ENCODE measurements around the gene PDPN. TPM values are rescaled to one million over a fixed set of nuclear protein-coding genes. Genes with fewer than 3 reads are reported as not detected.

PDPN gene
- total and polyA plus RNA-seq, 2 experiments from 2014 or later: 67.3 to 82.8 TPM

GRCh38 chr1:13624526-13624925, 40.9 kb downstream of the PDPN start:
- H3K36me3 Mint-ChIP-seq (ENCODE audit: low read depth): peaks cover 4% of the 10 kb centered on the region; the same call in 1 of the 3 replicates

GRCh38 chr1:13627127-13627526, 43.5 kb downstream of the PDPN start:
- peaks cover 7% of the 10 kb centered on the region for H3K27me3 Mint-ChIP-seq (ENCODE audit: insufficient read depth, low read depth, poor library complexity)
- peaks cover 3% of the 10 kb centered on the region; the same call in 1 of the 2 replicates for H3K36me3 ChIP-seq (ENCODE audit: insufficient read depth)
- no peak overlapping the region for H2AFZ ChIP-seq
- no peak overlapping the region for H3K27ac Mint-ChIP-seq
- no peaks in the 10 kb centered on the region for H3K27me3 ChIP-seq (ENCODE audit: insufficient read depth)
- no peaks in the 10 kb centered on the region for H4K20me1 ChIP-seq (replicated peaks; ENCODE audit: insufficient read depth)
- no peaks in the 10 kb centered on the region for H3K4me1 ChIP-seq (ENCODE audit: insufficient read depth)
- DNase-seq (ENCODE audit: low spot score): no peak
- H3K4me3 Mint-ChIP-seq: no peak overlapping the region
- no peak overlapping the region for H3K4me3 ChIP-seq
- H3K4me2 ChIP-seq: no peak overlapping the region
- H3K27ac ChIP-seq (ENCODE audit: low read depth): no peak overlapping the region
- TF ChIP-seq ETS1 (IDR thresholded peaks at IDR 0.05) (no peak), POLR2AphosphoS5 (IDR thresholded peaks at IDR 0.05; ENCODE audit: low read depth) (no peak), ZNF331 (CRISPR knock-in tag; IDR thresholded peaks at IDR 0.05; ENCODE audit: low read depth) (no peak), STAT1 (IDR thresholded peaks at IDR 0.05; ENCODE audit: unreplicated experiment) (no peak), EZH2 (IDR thresholded peaks at IDR 0.05; ENCODE audit: low read depth, unreplicated experiment) (no peak), CREB1 (CRISPR knock-in tag; IDR thresholded peaks at IDR 0.05; ENCODE audit: low read depth) (no peak), EZH2phosphoT487 (IDR thresholded peaks at IDR 0.05; ENCODE audit: unreplicated experiment) (no peak), CTCF (conservative IDR thresholded peaks at IDR 0.05; ENCODE audit: low read depth in 2 of 2) (no peak), ZNF114 (CRISPR knock-in tag; IDR thresholded peaks at IDR 0.05) (no peak), NANOG (IDR thresholded peaks at IDR 0.05; ENCODE audit: borderline replicate concordance) (no peak), ZNF462 (CRISPR knock-in tag; IDR thresholded peaks at IDR 0.05) (no peak)
- H3K9me2 ChIP-seq (ENCODE audit: insufficient read depth): no peaks in the 10 kb centered on the region
- H3K9me3 Mint-ChIP-seq: peaks cover 10% of the 10 kb centered on the region
- no peaks in the 10 kb centered on the region for H3K79me2 ChIP-seq (replicated peaks; ENCODE audit: insufficient read depth)
- ATAC-seq: no peak
- H3K4me1 Mint-ChIP-seq: no peaks in the 10 kb centered on the region
- H3F3A ChIP-seq (replicated peaks; ENCODE audit: low read depth): no peaks in the 10 kb centered on the region
- H3K36me3 Mint-ChIP-seq (ENCODE audit: low read depth): peaks cover 12% of the 10 kb centered on the region; the same call in 2 of the 3 replicates

More at GRCh38 chr1:13624526-13624925, 40.9 kb downstream of the PDPN start:
- no peaks in the 10 kb centered on the region for H3K9me3 Mint-ChIP-seq
- no peak overlapping the region for H2AFZ ChIP-seq
- TF ChIP-seq EZH2phosphoT487 (IDR thresholded peaks at IDR 0.05; ENCODE audit: unreplicated experiment): no peak
- H3K27ac Mint-ChIP-seq: no peak overlapping the region
- H3K4me3 ChIP-seq: no peak overlapping the region
- H3K4me2 ChIP-seq: no peak overlapping the region
- H3K27ac ChIP-seq (ENCODE audit: low read depth): no peak overlapping the region
- H3K79me2 ChIP-seq (replicated peaks; ENCODE audit: insufficient read depth): no peaks in the 10 kb centered on the region
- ATAC-seq: no peak
- H3K4me3 Mint-ChIP-seq: no peak overlapping the region
- peaks cover 19% of the 10 kb centered on the region for H3K27me3 Mint-ChIP-seq (ENCODE audit: insufficient read depth, low read depth, poor library complexity)
- peaks cover 7% of the 10 kb centered on the region for H3K4me1 Mint-ChIP-seq
- no peaks in the 10 kb centered on the region for H3K9me2 ChIP-seq (ENCODE audit: insufficient read depth)
- no peaks in the 10 kb centered on the region for H3F3A ChIP-seq (replicated peaks; ENCODE audit: low read depth)
- DNase-seq (ENCODE audit: low spot score): no peak
- H4K20me1 ChIP-seq (replicated peaks; ENCODE audit: insufficient read depth): no peaks in the 10 kb centered on the region
- H3K27me3 ChIP-seq (ENCODE audit: insufficient read depth): no peaks in the 10 kb centered on the region
- no peaks in the 10 kb centered on the region for H3K36me3 ChIP-seq (ENCODE audit: insufficient read depth)
- 0 out of 2 replicates have a peak, but pooled peaks cover 6% of the 10 kb centered on the region for H3K4me1 ChIP-seq (ENCODE audit: insufficient read depth)

Data from GM23338 (cell line).